DOHH2 (cell line): ENCODE data around the gene GRIN2C.

Source experiments
- H3F3A ChIP-seq: fragments of 200-600 bp; sonication (generic), shearing (Covaris generic); 2 replicates; pipeline ENCODE4 v1.6.0; 2016; ENCODE audit warnings: antibody characterized with exemption, mild to moderate bottlenecking; ENCODE audit not compliant: control insufficient read depth, insufficient read depth
- H3K27ac ChIP-seq: fragments of 200-600 bp; sonication (generic); 2 replicates; pipeline ENCODE4 v1.5.1; 2014; ENCODE audit warnings: low read depth, mild to moderate bottlenecking, low read length, moderate library complexity
- H3K27me3 ChIP-seq: fragments of 200-600 bp; sonication (generic); 2 replicates; pipeline ENCODE4 v1.6.1; 2014; ENCODE audit warnings: mild to moderate bottlenecking, low read length, mixed read lengths; ENCODE audit not compliant: control insufficient read depth
- H3K36me3 ChIP-seq: fragments of 200-600 bp; sonication (generic); 2 replicates; pipeline ENCODE4 v1.6.1; 2014; ENCODE audit warnings: mild to moderate bottlenecking, low read length, moderate library complexity, mixed read lengths; ENCODE audit not compliant: control insufficient read depth
- H3K4me1 ChIP-seq: fragments of 200-600 bp; sonication (generic); 2 replicates; pipeline ENCODE4 v1.6.1; 2014; ENCODE audit warnings: mild to moderate bottlenecking, low read length, mixed read lengths; ENCODE audit not compliant: control insufficient read depth
- H3K4me2 ChIP-seq: fragments of 200-600 bp; sonication (generic); 2 replicates; pipeline ENCODE4 v1.6.0; 2014; ENCODE audit warnings: mild to moderate bottlenecking, low read length, moderate library complexity
- H3K4me3 ChIP-seq: fragments of 200-600 bp; sonication (generic); 2 replicates; pipeline ENCODE4 v1.5.1; 2014; ENCODE audit warnings: mild to moderate bottlenecking, low read length, mixed read lengths
- H3K79me2 ChIP-seq: fragments of 200-600 bp; sonication (generic); 2 replicates; pipeline ENCODE4 v1.6.1; 2014; ENCODE audit warnings: mild to moderate bottlenecking, low read length, mixed read lengths; ENCODE audit not compliant: control insufficient read depth
- H3K9me2 ChIP-seq: fragments of 200-600 bp; sonication (generic); replicated peaks from 2 replicates; pipeline ENCODE4 v1.6.1; 2014; ENCODE audit warnings: mild to moderate bottlenecking, low read length, mixed read lengths; ENCODE audit not compliant: control insufficient read depth
- H3K9me3 ChIP-seq: fragments of 200-600 bp; sonication (generic); 2 replicates; pipeline ENCODE4 v1.6.1; 2014; ENCODE audit warnings: antibody characterized with exemption, low read length, mixed read lengths; ENCODE audit not compliant: control insufficient read depth, insufficient read depth
- H4K20me1 ChIP-seq: fragments of 200-600 bp; sonication (generic); 2 replicates; pipeline ENCODE4 v1.6.0; 2014; ENCODE audit warnings: low read depth, mild to moderate bottlenecking, antibody characterized with exemption, low read length, moderate library complexity; ENCODE audit not compliant: control insufficient read depth, insufficient read depth
- CTCF ChIP-seq: fragments of 200-600 bp; sonication (generic); IDR thresholded peaks from one replicate; pipeline ENCODE4 v1.5.1; 2014; ENCODE audit warnings: antibody characterized with exemption, mild to moderate bottlenecking, low read depth, low read length; ENCODE audit not compliant: poor library complexity, severe bottlenecking
- EZH2phosphoT487 ChIP-seq: fragments of 200-600 bp; sonication (generic); IDR thresholded peaks from 2 replicates; pipeline ENCODE4 v1.6.1; 2017; ENCODE audit warnings: borderline replicate concordance, mild to moderate bottlenecking, antibody characterized with exemption, low read length, moderate library complexity, mixed read lengths

The GRIN2C gene

GRCh38 chr17:74865504-74866197 is 6.0 kb upstream of the GRIN2C start:
- Histone ChIP-seq H3K27ac (no peak overlapping the region), H3K9me3 (no peaks in the 10 kb centered on the region), H4K20me1 (no peaks in the 10 kb centered on the region), H3K27me3 (peaks cover 10% of the 10 kb centered on the region), H3K36me3 (no peaks in the 10 kb centered on the region), H3K9me2 (no peaks in the 10 kb centered on the region), H3F3A (0 out of 2 replicates have a peak, but pooled peaks cover 2% of the 10 kb centered on the region), H3K4me2 (no peak overlapping the region), H3K4me1 (peaks cover under 1% of the 10 kb centered on the region; the same call in 1 of the 2 replicates), H3K79me2 (no peaks in the 10 kb centered on the region), H3K4me3 (no peak overlapping the region)
- TF ChIP-seq CTCF: no peak
- no peak for TF ChIP-seq EZH2phosphoT487

GRCh38 chr17:74864866-74865395 is 5.2 kb upstream of the GRIN2C start:
- no peak overlapping the region for H3K27ac ChIP-seq

GRCh38 chr17:74864297-74864865 is 4.7 kb upstream of the GRIN2C start:
- H3K4me2 ChIP-seq: no peak overlapping the region

More at GRCh38 chr17:74864866-74865395, 5.2 kb upstream of the GRIN2C start:
- no peaks in the 10 kb centered on the region for H3K79me2 ChIP-seq
- H3K4me3 ChIP-seq: no peak overlapping the region
- H3K9me3 ChIP-seq: no peaks in the 10 kb centered on the region
- no peaks in the 10 kb centered on the region for H4K20me1 ChIP-seq
- H3K27me3 ChIP-seq: peaks cover 17% of the 10 kb centered on the region
- peaks cover 7% of the 10 kb centered on the region for H3K4me1 ChIP-seq
- TF ChIP-seq EZH2phosphoT487 (no peak), CTCF (peak; percentile 96)
- no peak overlapping the region for H3K4me2 ChIP-seq
- 0 out of 2 replicates have a peak, but pooled peaks cover 2% of the 10 kb centered on the region for H3F3A ChIP-seq
- no peaks in the 10 kb centered on the region for H3K36me3 ChIP-seq
- no peaks in the 10 kb centered on the region for H3K9me2 ChIP-seq

More at GRCh38 chr17:74864297-74864865, 4.7 kb upstream of the GRIN2C start:
- 0 out of 2 replicates have a peak, but pooled peaks cover 2% of the 10 kb centered on the region for H3F3A ChIP-seq
- H3K4me1 ChIP-seq: peaks cover 8% of the 10 kb centered on the region
- no peak overlapping the region for H3K4me3 ChIP-seq
- H3K9me2 ChIP-seq: no peaks in the 10 kb centered on the region
- no peaks in the 10 kb centered on the region for H3K9me3 ChIP-seq
- H3K27me3 ChIP-seq: peaks cover 21% of the 10 kb centered on the region
- H3K36me3 ChIP-seq: no peaks in the 10 kb centered on the region
- H4K20me1 ChIP-seq: no peaks in the 10 kb centered on the region
- H3K27ac ChIP-seq: no peak overlapping the region
- TF ChIP-seq EZH2phosphoT487 (no peak), CTCF (no peak)
- no peaks in the 10 kb centered on the region for H3K79me2 ChIP-seq
